NCI-H2227 (cell line): ENCODE measurements around the gene GPR3.

Experiments used
- DNase-seq: peaks from one replicate; lab custom pipeline; 2025; ENCODE audit not compliant: unreplicated experiment; lab: John Stamatoyannopoulos, UW

Gene GPR3

DNA sequence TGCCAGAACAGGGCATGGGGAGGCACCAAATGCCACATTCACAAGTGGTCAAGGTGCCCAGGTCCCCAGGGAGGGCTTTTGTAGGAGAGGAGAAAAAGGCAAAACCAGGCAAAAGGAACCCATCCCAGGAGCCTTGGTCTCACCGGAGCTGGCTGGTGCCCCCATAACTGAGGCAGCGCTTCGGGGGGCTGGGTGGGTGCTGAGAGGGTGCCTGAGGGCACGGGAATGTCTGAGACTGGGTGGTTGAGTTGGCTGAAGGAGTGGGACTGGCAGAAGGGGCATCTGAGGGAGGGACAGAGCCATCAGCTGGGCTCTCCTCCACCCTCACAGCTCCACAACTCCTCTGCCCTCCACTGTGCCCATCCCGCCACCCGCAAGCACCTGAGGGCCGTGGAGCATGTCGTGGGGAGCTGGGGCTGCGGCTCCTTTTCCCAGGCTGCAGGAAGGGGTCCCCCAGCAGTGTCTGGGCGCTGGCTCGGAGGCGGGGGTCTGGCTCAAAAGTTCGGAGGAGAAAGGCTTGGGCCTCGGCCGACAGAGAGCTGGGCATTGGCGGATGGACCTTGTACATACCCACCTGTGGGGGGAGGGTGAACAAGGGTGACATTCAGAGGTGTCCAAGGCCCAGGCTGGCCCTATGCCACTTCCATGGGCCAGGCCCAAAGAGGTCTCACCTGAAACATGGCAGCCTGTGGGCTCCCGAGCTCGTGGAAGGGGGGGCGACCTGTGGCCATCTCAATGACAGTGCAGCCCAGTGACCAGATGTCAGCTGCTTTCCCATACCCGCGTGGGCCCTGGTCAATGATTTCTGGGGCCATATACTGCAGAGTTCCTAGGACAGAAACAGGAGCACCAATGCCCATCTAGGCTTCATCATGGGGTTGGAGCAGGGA lies 34.1 kb upstream of the GPR3 start:
- no peak for DNase-seq

DNA sequence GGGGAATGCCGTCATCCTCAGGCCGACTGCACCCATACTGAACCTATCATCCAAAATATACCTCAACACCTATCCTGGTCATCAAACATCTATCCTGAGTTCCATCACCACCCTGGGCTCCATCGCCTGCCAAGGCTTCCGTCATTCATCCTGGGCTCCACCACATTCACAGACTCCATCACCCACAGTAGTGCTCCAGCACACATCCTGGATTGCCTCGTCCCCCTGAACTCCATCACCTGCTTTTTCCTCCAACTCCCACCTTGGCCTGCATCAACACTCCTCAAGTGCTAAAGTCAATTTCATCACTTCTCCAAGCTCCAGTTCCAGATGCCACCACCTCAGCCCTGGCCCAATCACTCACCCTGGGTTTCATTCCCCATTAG lies 33.5 kb upstream of the GPR3 start:
- DNase-seq, result no peak

GRCh38 chr1:27359822-27360158 lies 32.6 kb upstream of the GPR3 start:
- DNase-seq, result no peak

DNA sequence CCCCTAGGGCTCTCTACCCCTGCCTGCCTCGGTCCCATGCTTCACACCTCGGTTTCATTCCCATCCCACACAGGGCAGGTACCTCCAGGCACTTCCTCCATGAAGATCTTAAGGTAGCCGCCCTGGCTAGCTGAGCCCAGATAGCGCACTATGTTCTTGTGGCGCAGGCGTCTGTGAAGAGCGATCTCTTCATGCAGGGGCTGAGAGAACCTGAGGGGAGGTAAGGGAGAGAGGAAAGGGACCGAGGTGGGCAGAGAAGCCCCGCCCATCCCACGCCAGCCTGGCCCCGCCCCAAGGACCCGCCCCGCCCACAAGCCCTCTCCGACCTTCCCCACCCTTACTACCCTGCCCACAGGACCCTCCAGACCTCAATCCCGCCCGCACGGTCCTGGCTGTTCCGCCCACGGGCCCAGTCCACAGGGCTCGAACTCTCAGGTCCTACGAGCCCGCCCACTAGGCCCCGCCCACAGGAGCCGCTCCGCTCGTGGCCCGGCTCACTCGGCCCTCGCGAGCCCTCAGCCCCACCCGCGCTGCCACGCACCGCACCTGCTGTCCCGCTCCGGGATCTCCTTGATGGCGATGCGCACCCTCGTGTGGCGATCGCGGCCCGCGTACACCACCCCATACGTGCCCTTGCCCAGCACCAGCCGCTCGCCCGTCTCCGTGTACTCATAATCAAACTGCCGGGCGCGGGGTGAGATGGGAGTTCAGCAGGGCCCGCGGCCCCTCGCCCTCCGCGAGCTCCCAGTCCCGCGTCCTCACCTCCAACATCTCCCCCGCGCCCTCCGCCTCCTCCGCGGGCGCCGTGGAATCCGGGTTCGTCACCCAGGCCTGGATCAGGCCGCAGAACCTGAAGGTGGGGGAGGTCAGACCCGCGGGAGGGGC lies 32.0 kb upstream of the GPR3 start:
- DNase-seq, result no peak

DNA sequence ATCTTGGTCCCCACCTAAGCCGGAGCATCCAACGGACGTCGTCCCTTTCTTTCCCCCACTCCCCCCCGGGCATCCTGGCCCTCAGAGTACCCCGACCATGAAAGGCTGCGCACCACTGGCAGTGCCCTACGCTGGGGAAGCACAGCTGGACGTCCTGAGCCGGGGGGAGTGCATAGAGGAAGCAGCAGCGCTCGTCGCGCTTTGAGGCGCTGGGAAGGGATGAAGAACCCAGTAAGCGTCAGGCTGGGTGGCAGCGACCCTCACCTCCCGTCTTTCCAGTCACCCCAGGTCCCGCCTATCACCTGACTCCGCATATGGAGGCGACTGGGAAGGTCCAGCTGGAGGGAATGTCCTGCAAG lies 31.4 kb upstream of the GPR3 start:
- DNase-seq, result no peak

DNA sequence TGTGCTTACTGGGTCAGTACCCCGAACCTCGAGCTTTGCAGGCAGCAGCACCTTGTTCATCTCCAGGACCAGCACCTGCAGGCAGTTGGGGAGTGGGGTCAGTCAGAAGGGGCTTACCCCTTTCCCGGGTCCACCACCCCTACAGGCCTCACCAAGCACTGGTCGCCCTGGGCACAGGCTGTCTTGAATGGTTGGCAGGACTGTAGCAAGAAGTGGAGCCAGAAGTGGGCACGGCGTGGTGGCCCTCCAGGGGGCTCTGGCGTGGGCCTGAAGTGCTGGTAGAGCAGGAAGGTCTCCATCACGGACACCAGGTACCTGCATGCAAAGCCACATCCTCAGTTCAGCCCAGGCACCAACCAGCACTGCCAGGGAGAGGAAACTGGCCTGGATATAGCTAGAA lies 30.9 kb upstream of the GPR3 start:
- no peak for DNase-seq

GRCh38 chr1:27363766-27364695 lies 28.4 kb upstream of the GPR3 start:
- no peak for DNase-seq

GRCh38 chr1:27364696-27365371 lies 27.6 kb upstream of the GPR3 start:
- DNase-seq, result no peak

DNA sequence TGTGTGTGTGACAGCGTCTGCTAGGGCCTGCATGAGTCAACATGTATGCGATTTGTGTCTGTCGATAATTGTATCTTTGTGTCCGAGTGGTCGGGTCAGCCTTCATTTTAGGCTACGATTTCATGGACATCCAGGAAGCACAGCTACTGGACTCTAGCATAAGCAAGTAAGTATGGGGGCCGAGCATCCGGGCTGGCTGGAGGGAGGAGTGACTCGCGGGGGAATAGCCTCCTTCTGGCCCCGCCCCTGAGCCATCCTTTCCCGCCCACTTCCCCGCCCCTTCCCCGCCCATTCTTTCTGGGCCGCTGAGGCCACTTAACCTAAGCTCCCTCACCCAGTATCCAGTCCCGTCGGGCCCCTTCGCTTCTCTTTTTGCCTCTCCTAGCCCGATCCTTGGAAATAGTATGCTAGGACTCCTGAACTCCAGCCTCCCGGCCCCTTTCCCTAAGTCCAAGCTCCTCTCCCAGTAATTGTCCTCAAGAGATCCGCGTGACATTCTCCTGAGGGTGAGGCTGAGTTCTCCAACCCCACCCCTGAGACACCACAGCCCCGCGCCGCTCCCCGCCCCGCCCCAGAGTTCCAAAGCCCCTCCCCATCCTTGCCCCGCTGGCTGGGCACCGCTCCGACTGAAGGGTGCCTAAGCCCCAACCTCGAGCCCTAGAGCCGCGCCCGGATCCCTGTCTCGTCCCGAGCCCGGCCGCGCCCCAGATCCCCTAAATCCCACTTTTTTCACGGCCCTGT lies 26.9 kb upstream of the GPR3 start:
- peak; percentile 92 for DNase-seq

DNA sequence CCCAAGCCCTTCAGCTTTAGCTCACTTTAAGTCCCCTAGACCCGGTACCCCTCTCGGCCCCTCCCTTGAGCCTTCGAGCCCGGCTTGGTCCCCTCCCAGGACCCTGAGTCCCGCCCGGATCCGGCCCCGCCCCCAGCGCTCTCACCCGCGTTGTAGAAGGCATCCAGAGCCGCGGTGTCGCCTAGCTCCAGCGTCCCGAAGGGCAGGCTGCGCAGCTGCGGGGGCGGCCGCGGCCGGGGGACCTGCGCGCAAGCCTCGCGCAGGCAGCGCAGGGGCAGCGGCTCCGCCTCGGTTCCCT lies 26.4 kb upstream of the GPR3 start:
- DNase-seq, result peak; percentile 91

- peak; percentile 86 for DNase-seq
These were observed 25.8 kb upstream of the GPR3 start, which contains the start of gene MAP3K6 for GRCh38 chr1:27366411-27367159. Gene MAP3K6, minus strand, starts transcription at chr1:27366961. Its CDS starts 364 bp downstream, at chr1:27366597.

DNA sequence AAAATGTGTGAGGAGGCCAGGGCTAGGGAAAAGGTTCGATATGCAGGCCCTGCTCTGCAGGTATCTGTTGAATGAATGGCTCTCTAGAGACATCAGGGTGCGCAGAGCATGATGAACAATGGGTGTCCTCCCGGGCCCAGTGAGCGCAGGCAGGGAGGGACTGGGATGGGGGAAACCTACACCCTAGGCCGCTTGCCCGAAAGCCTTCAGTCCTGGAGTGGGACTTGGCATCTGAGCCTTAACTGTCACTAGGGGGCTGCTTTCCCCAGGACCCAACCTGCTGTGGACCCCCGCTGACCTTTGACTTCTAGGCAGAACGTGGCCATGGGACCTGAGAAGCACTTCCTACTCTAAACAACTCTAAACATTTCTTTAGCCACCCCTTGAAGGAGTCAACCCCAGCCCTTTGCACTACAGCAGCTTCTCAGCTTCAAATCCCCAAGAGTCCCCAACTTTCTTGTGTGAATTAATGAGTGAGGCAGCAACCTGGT lies 25.2 kb upstream of the GPR3 start:
- no peak for DNase-seq

GRCh38 chr1:27368869-27369582 lies 23.4 kb upstream of the GPR3 start:
- peak; percentile 21 for DNase-seq

GRCh38 chr1:27372022-27372807 lies 20.2 kb upstream of the GPR3 start:
- DNase-seq, result no peak

GRCh38 chr1:27372808-27373690 lies 19.4 kb upstream of the GPR3 start:
- no peak for DNase-seq

DNA sequence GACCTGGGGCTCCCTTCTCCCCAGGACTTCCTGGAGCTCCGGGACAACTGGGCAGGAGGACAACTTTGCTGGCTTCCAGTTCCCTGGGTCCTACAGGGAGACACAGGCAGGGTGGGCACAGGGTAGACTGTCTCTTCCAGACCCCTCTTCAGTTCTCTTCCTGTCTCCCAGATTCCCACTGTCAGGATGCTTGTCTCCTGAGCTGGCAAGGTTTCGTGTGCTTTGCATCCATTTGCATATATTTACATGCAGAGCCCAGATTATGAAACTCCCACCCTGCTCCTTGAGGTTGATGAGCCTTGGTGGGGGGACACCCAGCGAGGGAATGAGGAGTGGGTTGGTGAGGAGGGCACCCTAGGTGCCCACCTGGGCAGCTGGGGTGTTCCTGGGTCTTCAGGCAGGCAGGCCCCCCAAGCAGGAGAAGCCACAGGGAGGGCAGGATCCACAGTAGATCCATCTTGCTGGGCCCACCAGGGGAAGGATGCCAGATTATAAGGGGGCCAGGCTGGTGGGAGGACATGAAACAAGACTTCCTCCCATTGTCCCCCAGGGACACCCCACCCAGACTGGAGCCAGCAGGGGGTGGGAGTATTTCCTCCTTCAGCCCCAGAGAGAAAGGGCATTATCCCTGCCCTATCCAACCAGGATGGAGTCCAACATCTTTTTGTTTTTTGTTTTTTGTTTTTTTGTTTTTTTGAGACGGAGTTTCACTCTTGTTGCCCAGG lies 17.9 kb upstream of the GPR3 start, which contains the start of gene FCN3:
TSS of gene FCN3 (minus strand) at position 463 of the 725 bp plus-strand sequence. CDS start at position 457, 6 bp downstream.
- DNase-seq, result no peak
